Right atrium auricular region (tissue), 2 donors: ENCODE results near the gene HPSE2. TPM values are rescaled to one million over a fixed set of nuclear protein-coding genes. Genes with fewer than 3 reads are reported as not detected.
"Not testable (repeated sequence)": the region's sequence is repeated elsewhere in the genome, so short reads cannot be mapped to it uniquely, and the experiment has no call there.

Source experiments
- DNase-seq: peaks from one replicate; pipeline ENCODE4 v3.0.0-alpha.2; 2019; ENCODE audit warnings: low spot score
- H3K27ac ChIP-seq, 2 donors: fragments of 200-600 bp; sonication (generic); 1 replicate in 1 of 2; 2 replicates in 1 of 2; pipeline ENCODE4 v1.5.1; 2016 to 2019
- H3K27me3 ChIP-seq, 2 donors: fragments of 200-600 bp; sonication (generic); one replicate each; pipeline versions ENCODE4 v1.5.1 to v1.6.0; 2017 to 2019
- H3K36me3 ChIP-seq: fragments of 200-600 bp; sonication (generic); one replicate; pipeline ENCODE4 v1.5.1; 2016
- H3K4me1 ChIP-seq, 2 donors: fragments of 200-600 bp; sonication (generic); one replicate each; pipeline versions ENCODE4 v1.5.1 to v1.6.0; 2017 to 2019
- H3K4me3 ChIP-seq, 2 donors: fragments of 200-600 bp; sonication (generic); 1 replicate in 1 of 2; 2 replicates in 1 of 2; pipeline ENCODE4 v1.5.1; 2017 to 2019; ENCODE audit warnings: mild to moderate bottlenecking in 1 of 2, moderate library complexity in 1 of 2
- H3K9me3 ChIP-seq, 2 donors: fragments of 200-600 bp; sonication (generic); one replicate each; pipeline ENCODE4 v1.5.1; 2019
- total RNA-seq, 2 donors: library from RNA; depleted of rRNA; stranded (reverse); fragments of >200 nt; gene quantifications; one replicate each; pipeline ENCODE4 v1.1.0, GENCODE V29; 2016
- TF ChIP-seq, protein P1 (sequence below), 2 donors: fragments of 200-600 bp; sonication (generic); IDR thresholded peaks; one replicate each; pipeline ENCODE4 v1.5.1; 2019; ENCODE audit warnings: antibody characterized with exemption in 2 of 2

Gene HPSE2
- total RNA-seq, 2 donors from 2014 or later: not detected

DNA sequence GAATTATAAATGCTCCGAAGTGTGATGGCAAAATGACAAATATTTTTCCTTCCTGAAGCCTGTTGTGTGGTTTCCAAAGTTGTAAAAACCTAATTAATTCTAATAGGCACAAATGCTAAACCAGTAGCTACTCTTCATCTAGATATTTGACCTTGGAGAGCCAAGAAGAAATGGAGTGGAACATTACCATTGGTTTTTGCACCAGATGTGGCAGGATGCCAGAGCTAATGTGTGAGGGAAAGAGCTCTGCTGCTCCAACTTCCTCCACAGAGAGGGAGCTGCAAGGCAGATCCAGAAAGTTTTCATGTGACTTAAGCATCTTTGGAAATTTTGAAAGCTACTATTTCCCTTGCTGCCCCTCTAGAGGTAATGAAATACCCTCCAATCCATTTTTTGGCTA is 723.8 kb downstream of the HPSE2 start:
- no peak for DNase-seq
- TF ChIP-seq, protein P1, sequence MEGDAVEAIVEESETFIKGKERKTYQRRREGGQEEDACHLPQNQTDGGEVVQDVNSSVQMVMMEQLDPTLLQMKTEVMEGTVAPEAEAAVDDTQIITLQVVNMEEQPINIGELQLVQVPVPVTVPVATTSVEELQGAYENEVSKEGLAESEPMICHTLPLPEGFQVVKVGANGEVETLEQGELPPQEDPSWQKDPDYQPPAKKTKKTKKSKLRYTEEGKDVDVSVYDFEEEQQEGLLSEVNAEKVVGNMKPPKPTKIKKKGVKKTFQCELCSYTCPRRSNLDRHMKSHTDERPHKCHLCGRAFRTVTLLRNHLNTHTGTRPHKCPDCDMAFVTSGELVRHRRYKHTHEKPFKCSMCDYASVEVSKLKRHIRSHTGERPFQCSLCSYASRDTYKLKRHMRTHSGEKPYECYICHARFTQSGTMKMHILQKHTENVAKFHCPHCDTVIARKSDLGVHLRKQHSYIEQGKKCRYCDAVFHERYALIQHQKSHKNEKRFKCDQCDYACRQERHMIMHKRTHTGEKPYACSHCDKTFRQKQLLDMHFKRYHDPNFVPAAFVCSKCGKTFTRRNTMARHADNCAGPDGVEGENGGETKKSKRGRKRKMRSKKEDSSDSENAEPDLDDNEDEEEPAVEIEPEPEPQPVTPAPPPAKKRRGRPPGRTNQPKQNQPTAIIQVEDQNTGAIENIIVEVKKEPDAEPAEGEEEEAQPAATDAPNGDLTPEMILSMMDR (IDR thresholded peaks at IDR 0.05): no peak

DNA sequence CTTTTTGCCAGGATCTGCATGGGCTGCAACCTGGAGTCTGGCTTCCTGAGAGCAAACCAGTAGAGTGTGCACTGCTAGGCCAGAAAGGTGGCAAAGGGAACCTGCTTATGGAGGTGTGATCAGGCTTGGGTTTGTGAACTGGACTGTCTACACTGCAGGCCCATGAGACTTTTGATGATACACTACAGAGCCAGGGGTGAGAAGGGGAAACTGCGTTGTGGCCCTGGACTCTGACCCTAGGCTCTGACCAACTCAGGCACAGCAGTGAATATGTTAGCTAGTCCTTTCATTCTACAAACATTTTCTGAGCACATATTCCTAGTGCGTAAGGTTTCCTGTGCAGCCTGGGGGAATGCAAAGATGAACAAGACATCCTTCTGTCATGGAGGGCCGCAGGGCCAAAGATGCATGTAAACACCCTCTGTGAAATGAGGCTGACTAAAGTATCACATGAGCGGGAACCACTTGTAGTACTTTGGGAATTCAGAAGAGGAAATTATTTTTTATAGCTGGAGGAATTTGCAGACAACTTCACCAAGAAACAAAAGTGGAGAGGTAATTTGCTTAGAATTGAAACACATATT is 725.1 kb downstream of the HPSE2 start:
- no peak overlapping the region for H3K4me3 ChIP-seq
- H3K27ac ChIP-seq: no peak overlapping the region
- no peaks in the 10 kb centered on the region for H3K9me3 ChIP-seq
- H3K36me3 ChIP-seq: no peaks in the 10 kb centered on the region
- TF ChIP-seq, protein P1 (IDR thresholded peaks at IDR 0.05): no peak
- no peak for DNase-seq
- no peaks in the 10 kb centered on the region for H3K4me1 ChIP-seq
- H3K27me3 ChIP-seq: no peaks in the 10 kb centered on the region

More for the DNA sequence above, 723.8 kb downstream of the HPSE2 start:
- no peak overlapping the region for H3K27ac ChIP-seq
- no peaks in the 10 kb centered on the region for H3K9me3 ChIP-seq
- H3K27me3 ChIP-seq: no peaks in the 10 kb centered on the region
- no peak overlapping the region for H3K4me3 ChIP-seq
- H3K36me3 ChIP-seq: no peaks in the 10 kb centered on the region
- no peaks in the 10 kb centered on the region for H3K4me1 ChIP-seq

DNA sequence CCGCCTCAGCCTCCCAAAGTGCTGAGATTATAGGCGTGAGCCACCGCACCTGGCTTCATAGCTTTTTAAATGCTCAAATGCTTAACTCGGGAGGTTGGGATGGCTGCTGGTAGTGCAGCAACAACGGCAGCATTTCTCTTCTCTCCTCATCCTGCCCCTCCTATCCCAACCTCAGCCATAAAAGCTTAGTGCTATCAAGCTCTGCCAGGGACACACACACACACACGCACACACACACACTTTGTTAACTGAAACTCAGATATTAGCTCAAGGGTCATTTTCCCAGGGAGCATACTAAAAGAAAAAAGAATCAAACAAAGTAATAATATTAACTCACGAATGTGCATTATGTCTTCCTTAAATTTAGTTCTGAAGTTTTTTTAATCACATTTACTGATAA is 725.9 kb downstream of the HPSE2 start:
- TF ChIP-seq, protein P1 (IDR thresholded peaks at IDR 0.05): no peak
- H3K27ac ChIP-seq: no peak overlapping the region
- H3K9me3 ChIP-seq: no peaks in the 10 kb centered on the region
- H3K36me3 ChIP-seq: no peaks in the 10 kb centered on the region
- no peak overlapping the region for H3K4me3 ChIP-seq
- no peak for DNase-seq
- no peaks in the 10 kb centered on the region for H3K4me1 ChIP-seq
- H3K27me3 ChIP-seq: no peaks in the 10 kb centered on the region

DNA sequence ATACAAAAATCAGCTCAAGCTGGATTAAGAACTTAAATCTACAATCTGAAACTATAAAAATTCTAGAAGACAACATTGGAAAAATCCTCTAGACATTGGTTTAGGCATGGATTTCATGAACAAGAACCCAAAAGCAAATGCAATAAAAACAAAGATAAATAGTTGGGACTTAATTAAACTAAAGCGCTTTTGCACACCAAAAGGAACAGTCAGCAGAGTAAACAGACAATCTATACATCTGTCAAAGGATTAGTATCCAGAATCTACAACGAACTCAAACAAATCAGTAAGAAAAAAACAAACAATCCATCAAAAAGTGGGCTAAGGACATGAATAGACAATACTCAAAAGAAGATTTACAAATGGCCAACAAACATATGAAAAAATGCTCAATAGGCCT is 733.1 kb downstream of the HPSE2 start:
- H3K36me3 ChIP-seq, H3K9me3 ChIP-seq, H3K4me3 ChIP-seq, DNase-seq, H3K4me1 ChIP-seq, H3K27me3 ChIP-seq, H3K27ac ChIP-seq: not testable (repeated sequence)

DNA sequence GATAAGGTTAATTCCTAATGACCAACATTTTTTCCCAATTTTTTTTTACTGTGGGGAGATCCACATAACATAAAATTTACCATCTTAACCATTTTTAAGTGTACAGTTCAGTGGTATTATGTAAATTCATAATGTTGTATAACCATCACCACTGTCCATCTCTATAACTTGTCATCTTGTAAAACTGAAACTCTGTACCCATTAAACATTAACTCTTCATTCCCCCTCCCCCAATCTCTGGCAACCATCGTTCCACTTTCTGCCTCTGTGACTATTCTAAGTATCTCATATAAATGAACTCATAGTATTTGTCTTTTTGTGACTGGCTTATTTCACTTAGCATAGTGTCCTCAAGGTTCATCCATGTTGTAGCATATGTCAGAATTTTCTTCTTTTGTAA is 742.9 kb downstream of the HPSE2 start:
- no peak overlapping the region for H3K27ac ChIP-seq
- no peak overlapping the region for H3K4me3 ChIP-seq
- no peaks in the 10 kb centered on the region for H3K4me1 ChIP-seq
- H3K9me3 ChIP-seq: peaks cover 7 to 22% of the 10 kb centered on the region in 2 donors
- TF ChIP-seq, protein P1 (IDR thresholded peaks at IDR 0.05): no peak
- no peaks in the 10 kb centered on the region for H3K36me3 ChIP-seq
- no peaks in the 10 kb centered on the region for H3K27me3 ChIP-seq
- no peak for DNase-seq

DNA sequence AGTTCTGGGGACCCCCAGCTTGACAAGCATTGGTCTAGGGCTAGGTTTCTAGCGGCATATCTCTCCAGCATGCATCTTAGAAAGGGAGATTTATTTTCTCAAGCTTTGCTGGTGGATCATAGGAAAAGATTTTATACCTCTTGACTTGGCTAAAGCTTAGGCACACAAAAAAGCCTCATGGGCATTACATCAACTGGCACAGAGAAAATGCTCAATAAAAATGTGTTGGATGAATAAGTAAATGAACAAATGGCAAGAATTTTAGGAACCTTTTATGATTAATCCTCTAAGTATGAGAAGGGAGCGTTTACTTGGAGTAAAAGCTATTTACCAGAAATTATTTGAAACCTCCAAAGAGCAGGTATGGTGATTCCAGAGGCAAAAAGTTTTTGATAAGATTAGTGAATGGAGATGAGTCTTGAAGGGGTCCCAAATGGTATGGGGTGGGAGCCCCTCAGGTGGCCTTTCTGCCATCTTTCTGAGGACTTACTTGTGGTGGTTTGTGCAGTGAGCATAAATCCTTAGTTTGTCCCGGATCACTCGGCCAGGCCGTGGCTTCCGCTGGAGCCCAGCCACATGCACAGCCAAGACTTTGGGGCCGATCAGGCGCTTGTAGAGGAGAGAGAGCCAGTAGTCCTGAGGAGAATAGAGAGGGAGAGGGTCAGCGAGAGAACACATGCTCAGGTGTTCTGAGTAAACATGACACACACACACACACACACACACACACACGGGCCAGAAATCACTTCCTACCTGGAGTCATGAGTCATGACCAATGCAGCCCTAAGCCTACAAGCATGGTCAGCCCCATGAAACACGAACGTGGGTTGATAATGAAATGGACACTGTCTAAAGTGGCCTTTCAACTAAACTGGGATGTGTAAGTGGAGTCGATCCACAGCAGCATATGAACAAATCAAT is 745.8 kb downstream of the HPSE2 start:
- TF ChIP-seq, protein P1 (IDR thresholded peaks at IDR 0.05): no peak
- H3K27me3 ChIP-seq: no peaks in the 10 kb centered on the region
- peaks cover 0 to 4% of the 10 kb centered on the region in 2 donors for H3K9me3 ChIP-seq

More for the DNA sequence above, 745.8 kb downstream of the HPSE2 start:
- Histone ChIP-seq H3K4me1 (no peaks in the 10 kb centered on the region), H3K36me3 (no peaks in the 10 kb centered on the region), H3K4me3 (no peak overlapping the region), H3K27ac (no peak overlapping the region)
- no peak for DNase-seq
